ENCODE measurements around the gene SZT2.
"Not testable (repeated sequence)": the region's sequence is repeated elsewhere in the genome, so short reads cannot be mapped to it uniquely, and the experiment has no call there.

SZT2 gene

DNA sequence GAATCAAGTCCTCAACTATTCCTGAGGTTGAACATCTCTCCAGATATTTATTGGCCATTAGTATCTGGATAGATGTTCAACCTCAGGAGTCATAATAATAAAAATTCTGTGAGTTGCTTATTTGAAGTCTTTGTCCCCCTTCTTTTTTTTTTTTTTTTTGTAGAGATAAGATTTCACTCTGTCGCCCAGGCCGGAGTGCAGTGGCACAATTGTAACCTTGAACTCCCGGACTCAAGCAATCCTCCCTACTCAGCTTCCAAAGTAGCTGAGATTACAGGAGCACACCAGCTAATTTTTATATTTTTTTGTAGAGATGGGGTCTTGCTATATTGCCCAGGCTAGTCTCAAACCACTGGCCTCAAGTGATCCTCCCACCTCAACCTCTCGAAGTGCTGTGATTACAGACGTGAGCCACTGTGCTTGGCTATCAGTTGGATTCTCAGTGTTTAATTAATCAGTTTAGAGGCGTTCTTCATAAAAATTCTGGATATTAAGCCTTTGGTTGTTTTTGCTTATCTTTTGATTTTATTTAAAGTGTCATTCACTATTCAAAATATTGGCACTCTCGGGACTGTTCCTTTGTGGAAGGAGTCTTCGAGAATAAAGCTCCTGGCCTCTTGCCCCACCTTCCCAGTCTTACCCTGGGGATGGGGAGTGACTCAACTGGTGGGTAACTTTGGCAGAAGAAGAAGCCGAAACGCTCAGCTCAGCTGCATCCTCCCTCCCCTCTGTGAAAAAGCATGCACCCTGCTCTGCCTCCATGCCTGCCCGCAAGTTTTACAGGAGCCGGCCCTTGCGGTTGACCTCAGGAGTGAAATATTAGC lies 75.2 kb downstream of the SZT2 start:
- no peak for DNase-seq (ENCODE audit: low read depth)
- no peak overlapping the region for H3K4me3 ChIP-seq (ENCODE audit: low read depth, low read length)
- TF ChIP-seq, protein P1, sequence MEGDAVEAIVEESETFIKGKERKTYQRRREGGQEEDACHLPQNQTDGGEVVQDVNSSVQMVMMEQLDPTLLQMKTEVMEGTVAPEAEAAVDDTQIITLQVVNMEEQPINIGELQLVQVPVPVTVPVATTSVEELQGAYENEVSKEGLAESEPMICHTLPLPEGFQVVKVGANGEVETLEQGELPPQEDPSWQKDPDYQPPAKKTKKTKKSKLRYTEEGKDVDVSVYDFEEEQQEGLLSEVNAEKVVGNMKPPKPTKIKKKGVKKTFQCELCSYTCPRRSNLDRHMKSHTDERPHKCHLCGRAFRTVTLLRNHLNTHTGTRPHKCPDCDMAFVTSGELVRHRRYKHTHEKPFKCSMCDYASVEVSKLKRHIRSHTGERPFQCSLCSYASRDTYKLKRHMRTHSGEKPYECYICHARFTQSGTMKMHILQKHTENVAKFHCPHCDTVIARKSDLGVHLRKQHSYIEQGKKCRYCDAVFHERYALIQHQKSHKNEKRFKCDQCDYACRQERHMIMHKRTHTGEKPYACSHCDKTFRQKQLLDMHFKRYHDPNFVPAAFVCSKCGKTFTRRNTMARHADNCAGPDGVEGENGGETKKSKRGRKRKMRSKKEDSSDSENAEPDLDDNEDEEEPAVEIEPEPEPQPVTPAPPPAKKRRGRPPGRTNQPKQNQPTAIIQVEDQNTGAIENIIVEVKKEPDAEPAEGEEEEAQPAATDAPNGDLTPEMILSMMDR (IDR thresholded peaks at IDR 0.05; ENCODE audit: low read depth, low read length, missing control alignments): no peak

DNA sequence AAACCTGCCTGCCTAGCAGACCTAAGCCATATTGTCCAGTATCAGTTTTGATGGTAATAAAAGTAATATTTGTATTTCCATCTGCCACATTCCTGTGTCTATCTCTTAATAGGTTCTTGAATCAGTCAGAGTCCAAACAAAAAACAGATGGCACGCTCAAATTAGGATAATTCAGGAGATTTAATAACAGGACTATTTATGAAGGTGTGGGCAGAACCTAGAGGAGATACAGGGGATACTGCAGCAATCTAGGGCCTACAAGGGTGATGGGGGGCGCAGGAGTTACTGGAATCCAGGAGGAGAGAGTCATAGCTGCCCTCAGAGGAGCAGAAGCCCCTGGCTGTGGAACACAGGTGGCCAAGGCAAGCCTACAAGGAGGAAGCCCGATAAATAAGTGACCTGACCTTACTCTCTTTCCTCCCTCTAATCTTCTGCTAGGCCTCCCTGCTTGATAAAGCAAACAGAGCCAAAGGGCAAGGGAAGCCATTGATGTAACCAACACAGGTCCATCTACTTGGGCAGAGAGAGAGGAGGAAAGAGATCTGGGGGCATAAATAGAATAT lies 75.9 kb downstream of the SZT2 start:
- no peak for DNase-seq (ENCODE audit: low read depth)
- no peak overlapping the region for H3K4me3 ChIP-seq (ENCODE audit: low read depth, low read length)
- TF ChIP-seq, protein P1 (IDR thresholded peaks at IDR 0.05; ENCODE audit: low read depth, low read length, missing control alignments): no peak

DNA sequence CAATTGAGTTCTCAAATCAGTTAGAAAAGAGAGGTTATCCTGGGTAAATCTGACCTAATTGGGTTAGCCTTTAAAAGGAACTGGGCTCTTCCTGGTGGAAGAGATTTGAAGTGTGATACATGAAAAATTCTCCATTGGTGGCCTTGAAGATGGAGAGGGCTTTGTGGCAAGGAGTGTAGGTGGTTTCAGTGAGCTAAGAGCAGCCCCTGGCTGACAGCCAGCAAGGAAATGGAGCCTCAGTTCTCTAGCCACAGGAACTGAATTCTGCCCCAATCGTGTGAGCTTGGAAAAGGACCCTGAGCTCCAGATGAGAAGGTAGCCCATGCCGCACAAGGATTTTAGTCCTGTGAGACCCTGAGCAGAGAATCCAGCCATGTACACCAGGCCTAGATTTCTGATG lies 76.7 kb downstream of the SZT2 start:
- DNase-seq (ENCODE audit: low read depth): no peak
- no peak overlapping the region for H3K4me3 ChIP-seq (ENCODE audit: low read depth, low read length)
- TF ChIP-seq, protein P1 (IDR thresholded peaks at IDR 0.05; ENCODE audit: low read depth, low read length, missing control alignments): no peak

DNA sequence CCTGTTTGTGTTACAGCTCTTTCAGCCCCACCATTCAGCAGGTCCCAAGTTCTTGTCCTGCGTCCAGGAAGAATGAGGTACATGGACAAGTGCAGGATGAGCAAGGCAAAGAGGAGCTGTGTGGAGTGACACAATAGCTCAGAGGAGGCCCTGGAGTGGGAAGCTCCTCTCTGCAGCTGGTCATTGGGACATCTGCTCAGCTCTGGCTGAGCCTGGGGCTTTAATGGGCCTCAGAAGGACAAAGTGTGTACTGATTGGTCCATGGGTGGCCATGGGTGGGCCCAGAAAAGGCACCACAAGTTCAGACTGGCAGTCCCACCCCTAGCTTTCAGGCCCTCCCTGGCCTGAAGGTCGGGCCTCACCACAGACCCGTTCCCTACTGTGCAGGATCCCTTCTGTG lies 78.7 kb downstream of the SZT2 start:
- no peak for DNase-seq (ENCODE audit: low read depth)
- no peak overlapping the region for H3K4me3 ChIP-seq (ENCODE audit: low read depth, low read length)

DNA sequence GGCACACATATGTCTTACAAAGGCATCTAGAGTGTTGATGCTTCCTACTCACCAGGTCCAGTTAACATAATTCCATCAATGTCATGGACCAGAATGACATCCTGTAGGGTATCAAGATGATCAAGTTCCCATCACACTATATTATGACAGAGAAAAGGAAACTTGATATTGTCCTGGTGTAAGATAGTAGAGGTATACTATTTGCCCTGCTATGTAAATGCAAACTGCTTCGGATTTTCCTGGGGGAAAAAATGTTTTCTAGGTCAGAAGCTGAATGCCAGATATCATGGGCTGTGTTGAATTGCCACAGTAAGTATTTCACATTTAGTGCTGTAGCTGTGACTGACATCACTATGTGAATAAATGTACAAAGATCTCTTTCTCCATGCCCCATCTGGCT lies 80.2 kb downstream of the SZT2 start:
- TF ChIP-seq, protein P1 (IDR thresholded peaks at IDR 0.05; ENCODE audit: low read depth, low read length, missing control alignments): no peak
- H3K4me3 ChIP-seq (ENCODE audit: low read depth, low read length): no peak overlapping the region
- no peak for DNase-seq (ENCODE audit: low read depth)

More for the DNA sequence above, 78.7 kb downstream of the SZT2 start:
- TF ChIP-seq, protein P1 (IDR thresholded peaks at IDR 0.05; ENCODE audit: low read depth, low read length, missing control alignments): no peak

DNA sequence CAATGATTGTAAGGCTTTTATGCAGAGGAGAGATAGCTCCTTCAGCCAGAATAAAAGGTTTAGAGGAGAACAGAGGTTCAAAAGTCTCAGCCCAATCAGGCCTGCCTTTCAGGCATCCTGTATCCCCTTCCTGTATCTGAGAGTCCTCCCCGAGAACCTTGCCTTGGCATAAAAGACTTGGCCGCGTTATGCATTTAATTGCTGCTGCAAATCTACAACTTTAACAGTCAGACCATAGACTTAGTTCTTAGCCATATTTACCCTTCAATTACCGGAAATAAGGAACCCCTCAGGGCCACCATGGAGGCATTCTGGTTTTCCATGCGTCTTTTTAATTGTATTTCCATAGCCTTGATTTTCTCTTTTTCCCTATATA lies 82.4 kb downstream of the SZT2 start:
- H3K4me3 ChIP-seq (ENCODE audit: low read depth, low read length): no peak overlapping the region
- TF ChIP-seq, protein P1 (IDR thresholded peaks at IDR 0.05; ENCODE audit: low read depth, low read length, missing control alignments): no peak
- no peak for DNase-seq (ENCODE audit: low read depth)

DNA sequence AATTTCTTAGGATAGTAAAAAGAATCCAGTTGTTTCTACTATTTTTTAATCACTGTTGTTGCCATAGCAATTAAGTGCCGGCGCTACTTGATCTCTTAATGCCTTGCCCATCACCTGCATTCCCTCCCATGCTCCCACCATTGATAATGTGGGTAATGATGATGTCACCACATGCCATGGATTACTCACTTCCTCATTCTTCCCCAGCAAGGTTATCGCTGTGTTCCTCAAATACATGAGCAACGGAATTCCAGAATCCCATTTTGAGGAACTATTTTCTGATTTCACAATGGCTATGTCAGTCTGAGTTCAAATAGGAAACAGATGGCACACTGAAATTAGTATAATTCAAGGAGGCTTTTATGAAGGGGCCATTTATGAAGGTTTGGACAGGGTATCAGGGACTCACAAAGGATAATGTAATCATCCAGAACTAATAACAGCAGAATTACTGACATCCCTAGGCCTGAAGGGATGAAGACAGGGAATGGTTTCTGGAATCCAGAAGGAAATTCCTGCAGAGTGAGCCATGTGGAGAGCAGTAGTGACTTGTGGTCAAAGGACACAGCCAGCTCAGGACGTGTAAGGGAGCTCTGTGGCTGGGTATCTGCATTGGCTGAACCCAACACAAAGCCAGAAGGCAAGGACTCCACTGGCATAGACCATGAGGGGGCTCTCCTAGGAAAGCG lies 82.9 kb downstream of the SZT2 start:
- not testable (repeated sequence) for H3K4me3 ChIP-seq (ENCODE audit: low read depth, low read length); DNase-seq (ENCODE audit: low read depth)

Data from GM12864 (cell line).